Epithelial cell of esophagus (primary cell): Measurements from ENCODE around the gene FREM1.

Source experiments
- DNase-seq: peaks from one replicate; pipeline ENCODE4 v3.0.0; 2010; ENCODE audit warnings: low read depth
- H3K4me3 ChIP-seq: 2 replicates; pipeline ENCODE4 v1.5.1; 2011; ENCODE audit warnings: mild to moderate bottlenecking, low read length, control low read depth
- CTCF ChIP-seq: IDR thresholded peaks from 2 replicates; pipeline ENCODE4 v1.5.1; 2011; ENCODE audit warnings: low read depth, mild to moderate bottlenecking, low read length, control low read depth, inconsistent platforms; ENCODE audit not compliant: insufficient read depth; ENCODE audit errors: missing control alignments

FREM1 gene

GRCh38 chr9:14849296-14849695 lies 60.9 kb downstream of the FREM1 start:
- no peak for DNase-seq
- no peak for TF ChIP-seq CTCF
- no peak overlapping the region for H3K4me3 ChIP-seq

- H3K4me3 ChIP-seq = no peak overlapping the region
- peak; percentile 85 for TF ChIP-seq CTCF
- peak; percentile 57 for DNase-seq
These were observed 63.3 kb downstream of the FREM1 start for GRCh38 chr9:14846871-14847311.

GRCh38 chr9:14843163-14843562 lies 67.1 kb downstream of the FREM1 start:
- no peak for DNase-seq
- no peak for TF ChIP-seq CTCF
- no peak overlapping the region for H3K4me3 ChIP-seq

- H3K4me3 ChIP-seq = no peak overlapping the region
- TF ChIP-seq CTCF = no peak
- DNase-seq = no peak
These were observed 68.0 kb downstream of the FREM1 start for GRCh38 chr9:14842269-14842668.

- H3K4me3 ChIP-seq = no peak overlapping the region
- TF ChIP-seq CTCF = no peak
- no peak for DNase-seq
These were observed 71.5 kb downstream of the FREM1 start for GRCh38 chr9:14838701-14839100.

GRCh38 chr9:14836885-14837284 lies 73.3 kb downstream of the FREM1 start:
- H3K4me3 ChIP-seq = no peak overlapping the region
- TF ChIP-seq CTCF = no peak

GRCh38 chr9:14831661-14832060 lies 78.6 kb downstream of the FREM1 start:
- no peak for DNase-seq
- no peak overlapping the region for H3K4me3 ChIP-seq
- TF ChIP-seq CTCF = no peak

More at GRCh38 chr9:14836885-14837284, 73.3 kb downstream of the FREM1 start:
- no peak for DNase-seq
